Mesenchymal stem cell (in vitro differentiated cells and primary cell): Measurements from ENCODE around the gene SH3GL3.
A peak's percentile ranks its signal among the peaks of the same experiment; 100 is the strongest.

ENCODE experiments used
- DNase-seq: peaks from one replicate; pipeline ENCODE4 v3.0.0-alpha.2; 2013
- H2AFZ ChIP-seq: one replicate; pipeline ENCODE4 v1.6.1; 2013; ENCODE audit warnings: low read depth, mild to moderate bottlenecking, control low read depth, inconsistent platforms, low read length, moderate library complexity
- H2AK5ac ChIP-seq: 2 replicates; pipeline ENCODE4 v1.6.1; 2013; ENCODE audit warnings: low read length, moderate library complexity, mild to moderate bottlenecking, inconsistent platforms; ENCODE audit not compliant: severe bottlenecking
- H2BK120ac ChIP-seq: one replicate; pipeline ENCODE4 v1.6.1; 2013; ENCODE audit warnings: low read depth, mild to moderate bottlenecking, inconsistent platforms, low read length, moderate library complexity
- H2BK12ac ChIP-seq, 2 experiments: one replicate each; pipeline ENCODE4 v1.6.1; 2013; ENCODE audit warnings: inconsistent platforms in 2 of 2, low read length in 2 of 2, mild to moderate bottlenecking in 2 of 2, moderate library complexity in 2 of 2, control low read depth in 1 of 2
- H2BK15ac ChIP-seq: one replicate; pipeline ENCODE4 v1.6.1; 2013; ENCODE audit warnings: mild to moderate bottlenecking, low read depth, inconsistent platforms; ENCODE audit not compliant: poor library complexity, severe bottlenecking
- H2BK5ac ChIP-seq: 2 replicates; pipeline ENCODE4 v1.6.1; 2013; ENCODE audit warnings: low read depth, mild to moderate bottlenecking, low read length, control low read depth, inconsistent platforms; ENCODE audit not compliant: poor library complexity, severe bottlenecking
- H3K14ac ChIP-seq, 2 experiments: one replicate each; pipeline ENCODE4 v1.6.1; 2013; ENCODE audit warnings: inconsistent platforms in 2 of 2, low read length in 2 of 2, control low read depth in 1 of 2, mild to moderate bottlenecking in 1 of 2, moderate library complexity in 1 of 2
- H3K18ac ChIP-seq, 2 experiments: one replicate each; pipeline ENCODE4 v1.6.1; 2013; ENCODE audit warnings: inconsistent platforms in 2 of 2, low read length in 2 of 2, control low read depth in 1 of 2, low read depth in 1 of 2, mild to moderate bottlenecking in 1 of 2
- H3K23ac ChIP-seq, 2 experiments: one replicate each; pipeline ENCODE4 v1.6.1; 2013; ENCODE audit warnings: inconsistent platforms in 2 of 2, low read length in 2 of 2, mild to moderate bottlenecking in 2 of 2, moderate library complexity in 2 of 2, control low read depth in 1 of 2
- H3K27ac ChIP-seq: 2 replicates; pipeline ENCODE4 v1.5.1; 2013; ENCODE audit warnings: mild to moderate bottlenecking, moderate library complexity, low read length, control low read depth, inconsistent platforms; ENCODE audit not compliant: poor library complexity, severe bottlenecking
- H3K27me3 ChIP-seq, 2 experiments: 2 replicates each; pipeline versions ENCODE4 v1.6.1 to v1.7.0; 2013; ENCODE audit warnings: low read length in 2 of 2, mild to moderate bottlenecking in 2 of 2, moderate library complexity in 2 of 2, control low read depth in 1 of 2, inconsistent platforms in 1 of 2; ENCODE audit not compliant: control insufficient read depth in 1 of 2, insufficient read depth in 1 of 2
- H3K36me3 ChIP-seq, 2 experiments: 2 replicates each; pipeline versions ENCODE4 v1.6.1 to v1.7.0; 2013; ENCODE audit warnings: low read length in 2 of 2, control low read depth in 1 of 2, inconsistent platforms in 1 of 2, low read depth in 1 of 2, mild to moderate bottlenecking in 1 of 2; ENCODE audit not compliant: insufficient read depth in 2 of 2, control insufficient read depth in 1 of 2
- H3K4ac ChIP-seq, 2 experiments: one replicate each; pipeline ENCODE4 v1.6.1; 2013; ENCODE audit warnings: inconsistent platforms in 2 of 2, low read length in 2 of 2, mild to moderate bottlenecking in 2 of 2, moderate library complexity in 2 of 2, control low read depth in 1 of 2, low read depth in 1 of 2
- H3K4me1 ChIP-seq: 2 replicates; pipeline ENCODE4 v1.6.1; 2013; ENCODE audit warnings: low read depth, low read length, control low read depth; ENCODE audit not compliant: control insufficient read depth, insufficient read depth
- H3K4me2 ChIP-seq: 2 replicates; pipeline ENCODE4 v1.6.1; 2013; ENCODE audit warnings: low read length, mild to moderate bottlenecking, inconsistent platforms; ENCODE audit not compliant: poor library complexity, severe bottlenecking
- H3K4me3 ChIP-seq, 2 experiments: 2 replicates each; pipeline versions ENCODE4 v1.5.1 to v1.7.0; 2013; ENCODE audit warnings: low read length in 2 of 2, mild to moderate bottlenecking in 2 of 2, control low read depth in 1 of 2, low read depth in 1 of 2; ENCODE audit not compliant: insufficient read depth in 1 of 2
- H3K79me1 ChIP-seq: replicated peaks from 2 replicates; pipeline ENCODE4 v1.6.1; 2013; ENCODE audit warnings: mild to moderate bottlenecking, control low read depth, low read length, inconsistent platforms; ENCODE audit not compliant: poor library complexity, severe bottlenecking
- H3K9ac ChIP-seq: 2 replicates; pipeline ENCODE4 v1.7.0; 2013; ENCODE audit warnings: mild to moderate bottlenecking, low read length, moderate library complexity
- H3K9me3 ChIP-seq: 2 replicates; pipeline ENCODE4 v1.7.0; 2013; ENCODE audit warnings: mild to moderate bottlenecking, low read length; ENCODE audit not compliant: control insufficient read depth
- H4K8ac ChIP-seq: one replicate; pipeline ENCODE4 v1.6.1; 2013; ENCODE audit warnings: inconsistent platforms, mild to moderate bottlenecking, low read length, moderate library complexity
- H4K91ac ChIP-seq: one replicate; pipeline ENCODE4 v1.6.1; 2013; ENCODE audit warnings: mild to moderate bottlenecking, low read length, inconsistent platforms
- WGBS: methylation state at CpG from one replicate; pipeline ENCODE4 v1.1.7; 2013; ENCODE audit warnings: mixed read lengths; 5-methylcytosine and 5-hydroxymethylcytosine counted together

SH3GL3 gene

DNA sequence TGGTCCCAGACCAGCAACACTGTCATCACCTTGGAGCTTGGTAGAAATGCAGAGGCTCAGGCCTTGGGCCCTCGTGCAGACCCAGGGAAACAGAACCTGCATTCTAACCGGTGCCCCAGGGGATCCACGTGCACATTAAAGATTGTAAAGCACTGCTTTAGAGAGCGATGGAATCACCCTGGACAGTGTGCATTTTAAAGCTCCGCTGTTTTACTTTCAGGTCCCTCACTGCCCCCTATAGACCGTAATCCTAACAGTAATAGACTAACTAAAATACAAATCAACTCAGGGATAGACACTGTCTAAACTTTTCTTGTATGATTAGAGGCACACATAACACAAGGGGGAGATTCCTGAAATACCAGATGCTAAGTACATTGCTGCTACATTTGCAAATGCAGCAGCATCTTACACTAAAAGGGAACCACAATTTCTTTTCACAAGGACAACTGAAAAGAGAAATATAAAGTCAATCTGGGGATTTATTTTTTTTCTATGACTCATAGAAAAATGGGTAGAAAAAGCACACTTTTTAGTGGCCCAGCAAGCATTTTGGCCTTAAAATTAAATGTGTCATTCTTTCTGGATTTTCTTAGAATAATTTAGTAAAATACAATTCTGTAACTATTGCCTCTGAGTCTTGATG lies 10.5 kb upstream of the SH3GL3 start:
- Histone ChIP-seq H2AK5ac (no peak overlapping the region), H3K4me3 (no peak overlapping the region), H3K9me3 (no peaks in the 10 kb centered on the region), H3K18ac (no peak overlapping the region), H2BK120ac (no peak overlapping the region), H3K4me2 (no peak overlapping the region), H4K91ac (no peak overlapping the region), H4K8ac (no peak overlapping the region), H2BK12ac (no peak overlapping the region), H3K4ac (no peak overlapping the region), H3K36me3 (no peaks in the 10 kb centered on the region), H2BK5ac (no peak overlapping the region), H3K4me1 (peaks cover 4% of the 10 kb centered on the region), H3K27ac (no peak overlapping the region), H3K79me1 (no peaks in the 10 kb centered on the region), H3K9ac (no peak overlapping the region), H3K27me3 (peaks cover 0 to 22% of the 10 kb centered on the region in 2 experiments), H3K14ac (no peak overlapping the region), H2BK15ac (no peak overlapping the region), H2AFZ (no peak overlapping the region), H3K23ac (no peak overlapping the region)
- WGBS = 24% methylated on average over 6 of the region's 6 CpGs
- DNase-seq = peak; percentile 51

DNA sequence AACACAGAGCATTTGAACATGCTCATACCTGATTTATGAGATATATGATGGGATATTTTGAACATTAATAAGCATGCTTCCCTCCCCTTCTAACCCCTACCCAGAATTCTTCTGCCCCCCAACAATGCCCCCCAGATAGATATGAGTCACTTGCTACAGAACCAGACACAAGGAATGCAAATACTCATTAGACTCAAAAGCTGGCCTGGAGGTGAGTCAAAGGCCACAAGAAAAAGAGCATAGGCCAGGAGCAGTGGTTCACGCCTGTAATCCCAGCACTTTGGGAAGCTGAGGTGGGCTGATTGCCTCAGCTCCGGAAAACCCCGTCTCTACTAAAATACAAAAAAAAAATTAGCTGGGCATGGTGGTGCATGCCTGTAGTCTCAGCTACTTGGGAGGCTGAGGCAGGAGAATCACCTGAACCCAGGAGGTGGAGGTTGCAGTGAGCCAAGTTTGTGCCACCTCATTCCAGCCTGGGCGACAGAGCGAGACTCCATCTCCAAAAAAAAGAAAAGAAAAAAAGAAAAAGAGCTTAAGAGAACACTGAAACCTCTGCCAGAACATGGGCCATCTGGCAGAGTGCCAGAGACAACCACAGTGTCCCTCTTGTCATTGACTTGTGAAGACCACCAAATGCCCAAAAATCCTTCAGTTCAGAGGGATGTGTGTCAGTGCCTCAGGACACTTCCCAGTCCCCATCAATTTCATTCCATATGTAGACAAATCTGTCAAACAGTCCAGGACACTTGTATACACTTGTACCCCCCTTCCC lies 3.9 kb upstream of the SH3GL3 start:
- Histone ChIP-seq H2AFZ (no peak overlapping the region), H3K79me1 (no peaks in the 10 kb centered on the region), H3K4ac (no peak overlapping the region), H4K8ac (no peak overlapping the region), H3K23ac (no peak overlapping the region), H2BK5ac (no peak overlapping the region), H2AK5ac (no peak overlapping the region), H3K27ac (no peak overlapping the region), H3K36me3 (no peaks in the 10 kb centered on the region), H2BK120ac (no peak overlapping the region), H3K4me2 (no peak overlapping the region), H2BK15ac (no peak overlapping the region), H3K9me3 (no peaks in the 10 kb centered on the region), H4K91ac (no peak overlapping the region), H2BK12ac (no peak overlapping the region), H3K9ac (no peak overlapping the region), H3K4me1 (peaks cover 14% of the 10 kb centered on the region), H3K27me3 (peaks cover 16 to 23% of the 10 kb centered on the region in 2 experiments), H3K4me3 (no peak overlapping the region), H3K18ac (no peak overlapping the region), H3K14ac (no peak overlapping the region)
- 70% methylated on average over 2 of the region's 5 CpGs for WGBS
- DNase-seq = no peak

- no peaks in the 10 kb centered on the region for H3K79me1 ChIP-seq
- H3K4me2 ChIP-seq = no peak overlapping the region
- H2AK5ac ChIP-seq = no peak overlapping the region
- no peak overlapping the region for H3K4ac ChIP-seq
- H2BK12ac ChIP-seq = no peak overlapping the region
- H3K14ac ChIP-seq = no peak overlapping the region
- no peak overlapping the region for H2BK120ac ChIP-seq
- no peak overlapping the region for H4K91ac ChIP-seq
- DNase-seq = no peak
- H3K9me3 ChIP-seq = no peaks in the 10 kb centered on the region
- H2BK15ac ChIP-seq = no peak overlapping the region
- H3K18ac ChIP-seq = no peak overlapping the region
- H3K4me1 ChIP-seq = peaks cover 14% of the 10 kb centered on the region
- no peak overlapping the region for H3K4me3 ChIP-seq
- H2AFZ ChIP-seq = no peak overlapping the region
- no peak overlapping the region for H2BK5ac ChIP-seq
- no peak overlapping the region for H3K9ac ChIP-seq
- peaks cover 27 to 35% of the 10 kb centered on the region in 2 experiments for H3K27me3 ChIP-seq
- no peaks in the 10 kb centered on the region for H3K36me3 ChIP-seq
- no peak overlapping the region for H3K23ac ChIP-seq
- H3K27ac ChIP-seq = no peak overlapping the region
- H4K8ac ChIP-seq = no peak overlapping the region
Measured at GRCh38 chr15:83444936-83445335, 2.2 kb upstream of the SH3GL3 start.

- no peak overlapping the region for H2BK15ac ChIP-seq
- H3K27me3 ChIP-seq = peaks cover 27 to 35% of the 10 kb centered on the region in 2 experiments
- no peaks in the 10 kb centered on the region for H3K36me3 ChIP-seq
- no peak overlapping the region for H3K4me2 ChIP-seq
- H3K4me1 ChIP-seq = peaks cover 14% of the 10 kb centered on the region
- no peak overlapping the region for H3K4me3 ChIP-seq
- H2BK5ac ChIP-seq = no peak overlapping the region
- no peak overlapping the region for H2AFZ ChIP-seq
- no peak for DNase-seq
- no peak overlapping the region for H3K4ac ChIP-seq
- no peak overlapping the region for H3K18ac ChIP-seq
- no peak overlapping the region for H2BK12ac ChIP-seq
- no peak overlapping the region for H3K23ac ChIP-seq
- no peak overlapping the region for H3K9ac ChIP-seq
- no peak overlapping the region for H2BK120ac ChIP-seq
- H2AK5ac ChIP-seq = no peak overlapping the region
- no peak overlapping the region for H3K27ac ChIP-seq
- H3K79me1 ChIP-seq = no peaks in the 10 kb centered on the region
- WGBS = 78% methylated on average over 5 of the region's 5 CpGs
- H4K8ac ChIP-seq = no peak overlapping the region
- H3K9me3 ChIP-seq = no peaks in the 10 kb centered on the region
- no peak overlapping the region for H3K14ac ChIP-seq
- no peak overlapping the region for H4K91ac ChIP-seq
Measured at GRCh38 chr15:83445643-83446042, 1.5 kb upstream of the SH3GL3 start.
